A549 (cell line): ENCODE measurements around the gene MAMLD1. TPM values are rescaled to one million over a fixed set of nuclear protein-coding genes. Genes with fewer than 3 reads are reported as not detected.

Experiments used
- ATAC-seq, 2 experiments: fragments of 200-7000 bp in 1 of 2; fragments of >200 bp in 1 of 2; cut with Nextera tagmentation in 1 of 2; cut with Tn5 transposase in 1 of 2; 3 replicates each; pipeline versions ENCODE4 v1.8.0 to v1.9.1; 2018 to 2020; ENCODE audit warnings: mild to moderate bottlenecking in 1 of 2, moderate library complexity in 1 of 2
- CTCF ChIA-PET: fragments of 300-600 bp; sonication (Branson Sonifier 250); formaldehyde crosslinking; extraction: SDS; loops from one replicate; lab custom pipeline; 2021; ENCODE audit warnings: antibody characterized with exemption, inconsistent platforms; lab: Yijun Ruan, JAX
- POLR2A ChIA-PET: fragments of 350-600 bp; formaldehyde crosslinking; extraction: SDS; loops from one replicate; lab custom pipeline; 2021; ENCODE audit warnings: antibody characterized with exemption, inconsistent platforms; lab: Yijun Ruan, JAX
- DNase-seq, 2 experiments: peaks; one replicate each; pipeline versions ENCODE4 v3.0.0 to v3.0.0-alpha.2; 2011 to 2016; ENCODE audit warnings: low read depth in 1 of 2, low spot score in 1 of 2
- FAIRE-seq: peaks from 2 replicates; lab custom pipeline; 2011; peaks lifted over from hg19 to GRCh38; lab: Jason Lieb, UNC
- H3K27ac ChIP-seq, 2 experiments: fragments of >200 bp; sonication (Bioruptor Twin); formaldehyde crosslinking; 3 replicates each; pipeline ENCODE4 v1.5.1; 2016 to 2017
- H3K4me1 ChIP-seq: fragments of >200 bp; sonication (Bioruptor Twin); formaldehyde crosslinking; 3 replicates; pipeline ENCODE4 v1.6.1; 2016
- H3K4me2 ChIP-seq: fragments of >200 bp; sonication (Bioruptor Twin); formaldehyde crosslinking; 3 replicates; pipeline ENCODE4 v1.6.1; 2016
- H3K4me3 ChIP-seq: fragments of >200 bp; sonication (Bioruptor Twin); formaldehyde crosslinking; 3 replicates; pipeline ENCODE4 v1.5.1; 2016
- H3K9me3 ChIP-seq: fragments of >200 bp; sonication (Bioruptor Twin); formaldehyde crosslinking; 3 replicates; pipeline ENCODE4 v1.6.1; 2016
- BHLHE40 ChIP-seq: IDR thresholded peaks from 2 replicates; pipeline ENCODE4 v1.6.1; 2012; ENCODE audit warnings: low read depth, low read length, inconsistent platforms
- CBX2 ChIP-seq: fragments of 200-600 bp; sonication (generic); IDR thresholded peaks from 2 replicates; pipeline ENCODE4 v1.6.1; 2016; ENCODE audit warnings: low read depth, mild to moderate bottlenecking, borderline replicate concordance
- CBX8 ChIP-seq: fragments of 200-600 bp; sonication (generic); IDR thresholded peaks from 2 replicates; pipeline ENCODE4 v1.6.1; 2016
- EHF ChIP-seq: fragments of 250-450 bp; sonication (Bioruptor Pico); IDR thresholded peaks from 2 replicates; pipeline ENCODE4 v1.5.0; 2020; ENCODE audit warnings: mild to moderate bottlenecking
- EHMT2 ChIP-seq: fragments of 200-600 bp; sonication (generic); IDR thresholded peaks from 2 replicates; pipeline ENCODE4 v1.6.1; 2016; ENCODE audit warnings: antibody characterized with exemption, low read depth, mild to moderate bottlenecking, moderate library complexity
- FOSB ChIP-seq: fragments of 250-450 bp; sonication (Bioruptor Pico); IDR thresholded peaks from 2 replicates; pipeline ENCODE4 v1.5.0; 2020; ENCODE audit warnings: mild to moderate bottlenecking, moderate library complexity
- GATA3 ChIP-seq: IDR thresholded peaks from 2 replicates; pipeline ENCODE4 v1.6.1; 2012; ENCODE audit warnings: borderline replicate concordance
- HDAC2 ChIP-seq: fragments of 200-600 bp; sonication (generic); IDR thresholded peaks from 2 replicates; pipeline ENCODE4 v1.6.1; 2016
- HEYL ChIP-seq: fragments of 250-450 bp; sonication (Bioruptor Pico); IDR thresholded peaks from 2 replicates; pipeline ENCODE4 v1.8.0; 2021; ENCODE audit warnings: mild to moderate bottlenecking, moderate library complexity
- HOXA7 ChIP-seq: fragments of 250-450 bp; sonication (Bioruptor Pico); IDR thresholded peaks from 2 replicates; pipeline ENCODE4 v1.5.0; 2020; ENCODE audit warnings: mild to moderate bottlenecking, moderate library complexity
- HOXB13 ChIP-seq: fragments of 250-450 bp; sonication (Bioruptor Pico); IDR thresholded peaks from 2 replicates; pipeline ENCODE4 v1.5.0; 2020; ENCODE audit warnings: low read depth, mild to moderate bottlenecking, moderate library complexity
- JUNB ChIP-seq: fragments of >200 bp; sonication (Bioruptor Twin); formaldehyde crosslinking; IDR thresholded peaks from 2 replicates; pipeline ENCODE4 v1.6.1; 2016
- KDM1A ChIP-seq: fragments of 200-600 bp; sonication (generic); IDR thresholded peaks from 2 replicates; pipeline ENCODE4 v1.6.1; 2016; ENCODE audit warnings: low read depth, mild to moderate bottlenecking
- MAZ ChIP-seq: fragments of 150-350 bp; IDR thresholded peaks from 2 replicates; pipeline ENCODE4 v1.6.1; 2014; ENCODE audit warnings: antibody characterized with exemption, low read depth, low read length, borderline replicate concordance
- NFE2L2 ChIP-seq: fragments of 150-350 bp; conservative IDR thresholded peaks from 2 replicates; pipeline ENCODE4 v1.6.1; 2014; ENCODE audit warnings: low read length
- NPAS2 ChIP-seq: fragments of 250-450 bp; sonication (Bioruptor Pico); IDR thresholded peaks from 2 replicates; pipeline ENCODE4 v1.8.0; 2022; ENCODE audit warnings: mild to moderate bottlenecking, moderate library complexity, borderline replicate concordance
- PHF8 ChIP-seq: fragments of 200-600 bp; sonication (generic); IDR thresholded peaks from 2 replicates; pipeline ENCODE4 v1.6.1; 2016; ENCODE audit warnings: low read depth, mild to moderate bottlenecking, antibody characterized with exemption, moderate library complexity, borderline replicate concordance
- POLR2A ChIP-seq: IDR thresholded peaks from 2 replicates; pipeline ENCODE4 v1.6.1; 2012; ENCODE audit warnings: mild to moderate bottlenecking, low read length
- POLR2AphosphoS2 ChIP-seq: conservative IDR thresholded peaks from 2 replicates; pipeline ENCODE4 v1.6.1; 2012; ENCODE audit warnings: low read length, improper control_type of control experiment, inconsistent platforms
- RAD21 ChIP-seq, 2 experiments: fragments of >200 bp in 1 of 2; sonication (Bioruptor Twin) in 1 of 2; formaldehyde crosslinking in 1 of 2; IDR thresholded peaks in 1 of 2; conservative IDR thresholded peaks in 1 of 2; 2 replicates in 1 of 2; 3 replicates in 1 of 2; pipeline ENCODE4 v1.6.1; 2012 to 2018; ENCODE audit warnings: inconsistent platforms in 1 of 2
- RARB ChIP-seq: fragments of 250-450 bp; sonication (Bioruptor Pico); IDR thresholded peaks from 2 replicates; pipeline ENCODE4 v1.8.0; 2021; ENCODE audit warnings: mild to moderate bottlenecking, moderate library complexity
- RCOR1 ChIP-seq: fragments of 150-350 bp; IDR thresholded peaks from 2 replicates; pipeline ENCODE4 v1.6.1; 2014; ENCODE audit warnings: antibody characterized with exemption, low read length, low read depth
- RFX5 ChIP-seq: fragments of 450-650 bp; IDR thresholded peaks from 2 replicates; pipeline ENCODE4 v1.7.1; 2014; ENCODE audit warnings: antibody characterized with exemption, mild to moderate bottlenecking, moderate library complexity
- SMC3 ChIP-seq: fragments of >200 bp; sonication (Bioruptor Twin); formaldehyde crosslinking; IDR thresholded peaks from 3 replicates; pipeline ENCODE4 v1.6.1; 2018; ENCODE audit warnings: inconsistent platforms
- SREBF2 ChIP-seq: fragments of 450-650 bp; IDR thresholded peaks from 2 replicates; pipeline ENCODE4 v1.6.1; 2014; ENCODE audit warnings: mild to moderate bottlenecking, moderate library complexity
- TP53 ChIP-seq: fragments of 250-450 bp; sonication (Bioruptor Pico); IDR thresholded peaks from 2 replicates; pipeline ENCODE4 v1.5.0; 2021; ENCODE audit warnings: mild to moderate bottlenecking, moderate library complexity
- ZC3H11A ChIP-seq: fragments of 450-650 bp; IDR thresholded peaks from 2 replicates; pipeline ENCODE4 v1.6.1; 2014; ENCODE audit warnings: antibody characterized with exemption, mild to moderate bottlenecking
- ZFP36 ChIP-seq: fragments of 450-650 bp; IDR thresholded peaks from 2 replicates; pipeline ENCODE4 v1.6.1; 2014; ENCODE audit warnings: borderline replicate concordance; ENCODE audit not compliant: partially characterized antibody
- ZSCAN20 ChIP-seq: fragments of 250-450 bp; sonication (Bioruptor Pico); IDR thresholded peaks from 2 replicates; pipeline ENCODE4 v1.8.0; 2022; ENCODE audit warnings: mild to moderate bottlenecking, moderate library complexity
- WGBS: methylation state at CpG from one replicate; pipeline ENCODE4 v1.1.6; 2017; ENCODE audit errors: missing lambda C conversion rate; 5-methylcytosine and 5-hydroxymethylcytosine counted together
- polyA plus RNA-seq, 4 experiments: library from polyadenylated mRNA; depleted of rRNA in 3 of 4; stranded (reverse); fragments of >200 nt; fragmentation: RNase III in 1 of 4; extraction: RNeasy Plus Mini Kit Qiagen cat#74134 plus additional on column Dnase treatment in 1 of 4; gene quantifications; 2 replicates in 3 of 4; 3 replicates in 1 of 4; pipeline ENCODE4 v1.2.3, GENCODE V29; 2011 to 2017
- TF ChIP-seq, protein P1 (sequence below): fragments of 250-450 bp; sonication (Bioruptor Pico); IDR thresholded peaks from 2 replicates; pipeline ENCODE4 v1.5.0; 2021; ENCODE audit warnings: mild to moderate bottlenecking, moderate library complexity, borderline replicate concordance
- TF ChIP-seq, protein P2 (sequence below): fragments of >200 bp; sonication (Bioruptor Twin); formaldehyde crosslinking; IDR thresholded peaks from 3 replicates; pipeline ENCODE4 v1.6.1; 2016
- TF ChIP-seq, protein P3 (sequence below): fragments of 250-450 bp; sonication (Bioruptor Pico); IDR thresholded peaks from 2 replicates; pipeline ENCODE4 v1.5.0; 2020; ENCODE audit warnings: low read depth, mild to moderate bottlenecking, moderate library complexity
- TF ChIP-seq, protein P4 (sequence below): fragments of 150-350 bp; IDR thresholded peaks from 2 replicates; pipeline ENCODE4 v1.6.1; 2014; ENCODE audit warnings: low read depth, mild to moderate bottlenecking, low read length

The MAMLD1 gene
- polyA plus RNA-seq, 2 of the 4 experiments (the other 2 are of a cell fraction): 1.2 to 2.3 TPM

DNA sequence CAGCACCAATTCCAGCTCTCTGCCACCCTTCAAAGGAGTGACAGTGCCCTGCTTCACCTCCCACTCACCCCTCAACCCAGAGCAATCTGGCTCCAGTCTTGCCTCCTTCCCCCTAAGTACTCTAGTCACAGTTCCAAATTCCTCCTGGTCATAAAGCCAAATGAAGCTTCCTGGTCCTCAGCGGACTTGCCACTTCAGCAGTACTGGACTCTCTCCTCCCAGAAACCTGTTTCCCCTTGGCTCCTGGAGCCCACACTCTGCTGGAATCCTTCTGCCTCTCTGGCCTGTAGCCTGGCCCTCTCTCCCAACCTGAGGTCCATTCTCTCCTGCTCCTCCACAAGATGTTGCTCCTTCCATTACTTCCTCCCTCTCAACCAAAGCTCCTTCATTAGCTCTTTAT is 152.7 kb downstream of the MAMLD1 start:
- no peak overlapping the region for H3K4me2 ChIP-seq
- DNase-seq: no peak
- H3K27ac ChIP-seq: no peak overlapping the region
- H3K4me1 ChIP-seq: no peaks in the 10 kb centered on the region
- H3K4me3 ChIP-seq: no peak overlapping the region
- POLR2A ChIA-PET: no interaction called here
- CTCF ChIA-PET: interaction anchor here (0.7 kb wide), 1 partner anchor 28 kb away, joined by 3 read pairs; no protein-coding TSS in a partner anchor
- no peak for FAIRE-seq
- H3K9me3 ChIP-seq: no peaks in the 10 kb centered on the region
- WGBS: 83% methylated on average over 1 of the region's 1 CpG
- no peak for ATAC-seq
- TF ChIP-seq ZSCAN20 (CRISPR knock-in tag) (no peak), KDM1A (no peak)

DNA sequence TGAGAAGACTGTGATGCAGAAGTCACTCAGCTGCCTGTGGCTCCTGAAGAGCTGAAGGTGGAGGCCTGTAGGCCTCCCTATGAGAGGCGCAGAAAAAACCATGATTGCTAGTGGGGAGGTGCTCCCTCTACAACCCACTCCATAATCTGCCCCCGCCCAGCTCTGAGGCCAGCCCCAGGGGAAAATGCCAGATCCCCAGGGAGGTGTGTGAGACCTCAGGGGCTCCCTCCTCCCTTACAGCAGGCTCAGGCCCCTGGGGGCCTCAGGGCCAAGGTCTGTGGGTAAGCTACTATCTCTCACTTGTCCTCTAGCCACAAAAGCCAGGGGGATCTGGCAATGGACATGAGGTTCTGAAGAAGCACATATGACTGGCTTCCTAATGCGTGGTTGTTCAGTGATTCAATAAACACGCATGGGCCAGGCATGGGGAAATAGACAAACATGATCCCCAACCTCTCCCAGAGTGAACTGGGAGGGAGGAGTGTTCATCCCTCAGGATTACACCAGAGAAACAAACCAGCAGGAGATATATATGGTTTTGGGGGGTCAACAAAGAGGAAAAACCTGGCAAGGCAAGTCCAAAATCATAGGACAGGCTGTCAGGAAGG is 154.3 kb downstream of the MAMLD1 start:
- no peaks in the 10 kb centered on the region for H3K4me1 ChIP-seq
- DNase-seq (no peak), ATAC-seq (no peak), FAIRE-seq (no peak)
- no peak overlapping the region for H3K4me2 ChIP-seq
- H3K9me3 ChIP-seq: no peaks in the 10 kb centered on the region
- ChIA-PET CTCF (interaction anchor here (1.0 kb wide), 1 partner anchor 9 kb away, joined by 3 read pairs; no protein-coding TSS in a partner anchor), POLR2A (no interaction called here)
- no peak overlapping the region for H3K27ac ChIP-seq
- no peak overlapping the region for H3K4me3 ChIP-seq
- TF ChIP-seq EHMT2 (no peak), NFE2L2 (no peak), SREBF2 (no peak), POLR2A (no peak), HEYL (CRISPR knock-in tag) (no peak), RFX5 (no peak), RARB (CRISPR knock-in tag) (no peak), FOSB (no peak), KDM1A (no peak), TP53 (CRISPR knock-in tag) (no peak), ZFP36 (no peak), RCOR1 (no peak), BHLHE40 (no peak), SMC3 (no peak), ZSCAN20 (CRISPR knock-in tag) (no peak)
- TF ChIP-seq, protein P1, sequence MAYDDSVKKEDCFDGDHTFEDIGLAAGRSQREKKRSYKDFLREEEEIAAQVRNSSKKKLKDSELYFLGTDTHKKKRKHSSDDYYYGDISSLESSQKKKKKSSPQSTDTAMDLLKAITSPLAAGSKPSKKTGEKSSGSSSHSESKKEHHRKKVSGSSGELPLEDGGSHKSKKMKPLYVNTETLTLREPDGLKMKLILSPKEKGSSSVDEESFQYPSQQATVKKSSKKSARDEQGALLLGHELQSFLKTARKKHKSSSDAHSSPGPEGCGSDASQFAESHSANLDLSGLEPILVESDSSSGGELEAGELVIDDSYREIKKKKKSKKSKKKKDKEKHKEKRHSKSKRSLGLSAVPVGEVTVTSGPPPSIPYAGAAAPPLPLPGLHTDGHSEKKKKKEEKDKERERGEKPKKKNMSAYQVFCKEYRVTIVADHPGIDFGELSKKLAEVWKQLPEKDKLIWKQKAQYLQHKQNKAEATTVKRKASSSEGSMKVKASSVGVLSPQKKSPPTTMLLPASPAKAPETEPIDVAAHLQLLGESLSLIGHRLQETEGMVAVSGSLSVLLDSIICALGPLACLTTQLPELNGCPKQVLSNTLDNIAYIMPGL (CRISPR knock-in tag): no peak
- TF ChIP-seq, protein P2, sequence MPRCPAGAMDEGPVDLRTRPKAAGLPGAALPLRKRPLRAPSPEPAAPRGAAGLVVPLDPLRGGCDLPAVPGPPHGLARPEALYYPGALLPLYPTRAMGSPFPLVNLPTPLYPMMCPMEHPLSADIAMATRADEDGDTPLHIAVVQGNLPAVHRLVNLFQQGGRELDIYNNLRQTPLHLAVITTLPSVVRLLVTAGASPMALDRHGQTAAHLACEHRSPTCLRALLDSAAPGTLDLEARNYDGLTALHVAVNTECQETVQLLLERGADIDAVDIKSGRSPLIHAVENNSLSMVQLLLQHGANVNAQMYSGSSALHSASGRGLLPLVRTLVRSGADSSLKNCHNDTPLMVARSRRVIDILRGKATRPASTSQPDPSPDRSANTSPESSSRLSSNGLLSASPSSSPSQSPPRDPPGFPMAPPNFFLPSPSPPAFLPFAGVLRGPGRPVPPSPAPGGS: no peak
- WGBS: 69% methylated on average over 3 of the region's 4 CpGs

DNA sequence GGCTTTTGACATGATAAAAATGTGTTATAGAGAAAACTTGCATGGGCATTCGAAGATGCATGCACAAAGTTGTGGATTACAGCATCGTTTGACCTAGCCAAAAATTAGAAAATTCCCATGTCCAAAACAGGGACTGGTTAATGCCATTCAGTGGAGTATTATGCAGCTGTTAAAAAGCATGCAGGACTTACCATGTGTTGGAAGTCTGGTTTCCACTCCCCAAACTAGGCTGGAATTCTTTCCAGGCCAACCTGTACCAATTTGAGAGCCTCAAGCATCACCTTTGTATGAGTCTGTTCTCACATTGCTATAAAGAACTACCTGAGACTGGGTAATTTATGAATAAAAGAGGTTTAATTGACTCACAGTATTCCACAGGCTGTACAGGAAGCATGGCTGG is 159.4 kb downstream of the MAMLD1 start:
- no peak overlapping the region for H3K4me3 ChIP-seq
- FAIRE-seq: no peak
- H3K9me3 ChIP-seq: no peaks in the 10 kb centered on the region
- TF ChIP-seq HOXB13 (CRISPR knock-in tag) (no peak), NPAS2 (no peak), HDAC2 (no peak), MAZ (no peak), BHLHE40 (no peak), RCOR1 (no peak), CBX2 (no peak), POLR2A (no peak), POLR2AphosphoS2 (no peak), GATA3 (no peak), CBX8 (no peak), RAD21 (conservative IDR thresholded peaks at IDR 0.05 in 1 of 2, IDR thresholded peaks at IDR 0.05 in 1 of 2) (no peak), JUNB (no peak), EHF (no peak), ZC3H11A (no peak), HOXA7 (no peak), PHF8 (no peak)
- TF ChIP-seq, protein P3, sequence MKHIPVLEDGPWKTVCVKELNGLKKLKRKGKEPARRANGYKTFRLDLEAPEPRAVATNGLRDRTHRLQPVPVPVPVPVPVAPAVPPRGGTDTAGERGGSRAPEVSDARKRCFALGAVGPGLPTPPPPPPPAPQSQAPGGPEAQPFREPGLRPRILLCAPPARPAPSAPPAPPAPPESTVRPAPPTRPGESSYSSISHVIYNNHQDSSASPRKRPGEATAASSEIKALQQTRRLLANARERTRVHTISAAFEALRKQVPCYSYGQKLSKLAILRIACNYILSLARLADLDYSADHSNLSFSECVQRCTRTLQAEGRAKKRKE (CRISPR knock-in tag): no peak
- TF ChIP-seq, protein P4, sequence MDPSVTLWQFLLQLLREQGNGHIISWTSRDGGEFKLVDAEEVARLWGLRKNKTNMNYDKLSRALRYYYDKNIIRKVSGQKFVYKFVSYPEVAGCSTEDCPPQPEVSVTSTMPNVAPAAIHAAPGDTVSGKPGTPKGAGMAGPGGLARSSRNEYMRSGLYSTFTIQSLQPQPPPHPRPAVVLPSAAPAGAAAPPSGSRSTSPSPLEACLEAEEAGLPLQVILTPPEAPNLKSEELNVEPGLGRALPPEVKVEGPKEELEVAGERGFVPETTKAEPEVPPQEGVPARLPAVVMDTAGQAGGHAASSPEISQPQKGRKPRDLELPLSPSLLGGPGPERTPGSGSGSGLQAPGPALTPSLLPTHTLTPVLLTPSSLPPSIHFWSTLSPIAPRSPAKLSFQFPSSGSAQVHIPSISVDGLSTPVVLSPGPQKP: no peak
- H3K4me1 ChIP-seq: no peaks in the 10 kb centered on the region
- ATAC-seq: no peak
- no peak for DNase-seq
- H3K27ac ChIP-seq: no peak overlapping the region
- WGBS: 6% methylated on average over 2 of the region's 2 CpGs
- POLR2A ChIA-PET: no interaction called here
- H3K4me2 ChIP-seq: no peak overlapping the region
- CTCF ChIA-PET: no interaction called here
